GM18505 (cell line): Measurements from ENCODE around the gene LRRC27.

Experiments used
- ATAC-seq: cut with Tn5 transposase; IDR thresholded peaks from one replicate; pipeline ENCODE4 v1.9.1; 2021; ENCODE audit not compliant: unreplicated experiment
- POLR2A ChIP-seq: IDR thresholded peaks from 4 replicates; pipeline ENCODE4 v1.6.1; 2011; ENCODE audit warnings: borderline replicate concordance; ENCODE audit not compliant: insufficient read depth, insufficient read length; ENCODE audit errors: extremely low read depth

The LRRC27 gene

GRCh38 chr10:132421847-132422751 lies 90.1 kb downstream of the LRRC27 start:
- no peak for ATAC-seq
- no peak for TF ChIP-seq POLR2A

- TF ChIP-seq POLR2A: no peak
- no peak for ATAC-seq
Measured at GRCh38 chr10:132422903-132423825, 91.2 kb downstream of the LRRC27 start.

GRCh38 chr10:132423966-132424861 lies 92.2 kb downstream of the LRRC27 start:
- TF ChIP-seq POLR2A: no peak
- no peak for ATAC-seq

GRCh38 chr10:132425029-132425756 lies 93.2 kb downstream of the LRRC27 start:
- no peak for TF ChIP-seq POLR2A
- ATAC-seq: no peak

GRCh38 chr10:132425757-132426155 lies 93.8 kb downstream of the LRRC27 start:
- no peak for TF ChIP-seq POLR2A
- no peak for ATAC-seq

- no peak for ATAC-seq
Measured at GRCh38 chr10:132427006-132427771, 95.2 kb downstream of the LRRC27 start.

GRCh38 chr10:132427939-132428367 lies 96.0 kb downstream of the LRRC27 start:
- no peak for ATAC-seq
- TF ChIP-seq POLR2A: no peak

More at GRCh38 chr10:132427006-132427771, 95.2 kb downstream of the LRRC27 start:
- TF ChIP-seq POLR2A: no peak

- no peak for ATAC-seq
- TF ChIP-seq POLR2A: no peak
Measured at GRCh38 chr10:132428486-132428995, 96.5 kb downstream of the LRRC27 start.
